Transverse colon (tissue), 4 donors: ENCODE measurements around the gene CCT6A. TPM values are rescaled to one million over a fixed set of nuclear protein-coding genes. Genes with fewer than 3 reads are reported as not detected.
"Not testable (repeated sequence)": the region's sequence is repeated elsewhere in the genome, so short reads cannot be mapped to it uniquely, and the experiment has no call there.

Experiments used
- DNase-seq: peaks from one replicate; pipeline ENCODE4 v3.0.0-alpha.2; 2019
- H3K27ac ChIP-seq, 4 donors: fragments of 200-600 bp; sonication (generic); 2 replicates each; pipeline ENCODE4 v1.5.1; 2016 to 2018; ENCODE audit warnings: inconsistent platforms in 4 of 4
- H3K27me3 ChIP-seq: fragments of 200-600 bp; sonication (generic); 2 replicates; pipeline ENCODE4 v1.5.1; 2017; ENCODE audit warnings: inconsistent platforms
- H3K36me3 ChIP-seq, 4 donors: fragments of 200-600 bp; sonication (generic); 2 replicates each; pipeline ENCODE4 v1.5.1; 2017 to 2019; ENCODE audit warnings: inconsistent platforms in 4 of 4
- H3K4me1 ChIP-seq, 4 donors: fragments of 200-600 bp; sonication (generic); 2 replicates each; pipeline ENCODE4 v1.5.1; 2017 to 2020; ENCODE audit warnings: inconsistent platforms in 4 of 4
- H3K4me3 ChIP-seq, 4 donors: fragments of 200-600 bp; sonication (generic); 1 replicate in 1 of 4; 2 replicates in 3 of 4; pipeline versions ENCODE4 v1.5.1 to v1.6.1; 2017 to 2019; ENCODE audit warnings: inconsistent platforms in 4 of 4
- H3K9me3 ChIP-seq, 2 donors: fragments of 200-600 bp; sonication (generic); 2 replicates each; pipeline ENCODE4 v1.5.1; 2017 to 2019; ENCODE audit warnings: inconsistent platforms in 2 of 2
- EP300 ChIP-seq: sonication (generic); formaldehyde crosslinking; IDR thresholded peaks from one replicate; pipeline ENCODE4 v1.6.1; 2017; ENCODE audit warnings: antibody characterized with exemption, low read depth
- POLR2A ChIP-seq: fragments of 450-650 bp; IDR thresholded peaks from one replicate; pipeline ENCODE4 v1.6.1; 2016; ENCODE audit warnings: antibody characterized with exemption, mild to moderate bottlenecking, moderate library complexity
- POLR2AphosphoS5 ChIP-seq, 3 donors: sonication (generic); formaldehyde crosslinking; IDR thresholded peaks; one replicate each; pipeline ENCODE4 v1.6.1; 2016; ENCODE audit warnings: antibody characterized with exemption in 3 of 3
- WGBS, 2 donors: methylation state at CpG; one replicate each; pipeline ENCODE4 v1.1.5; 2018; ENCODE audit warnings: low coverage in 1 of 2; 5-methylcytosine and 5-hydroxymethylcytosine counted together
- in situ Hi-C, 4 donors: fragments of 200-750 bp; cut with MboI; loops; one replicate each; pipeline versions ENCODE4 v1.15.0 to v1.15.1; 2017; ENCODE audit warnings: low sequenced_read_pairs in 3 of 4, low pct_ligation_motif_present in 1 of 4, low pct_unique_long_range_greater_than_20kb in 1 of 4
- intact Hi-C: fragments of 100-400 bp; cut with DNase I; formaldehyde crosslinking; loops from one replicate; pipeline ENCODE4 v1.15.1; 2023; ENCODE audit warnings: low total_unique reads
- total RNA-seq, 4 donors: library from RNA; depleted of rRNA; stranded (reverse); fragments of >200 nt; gene quantifications; one replicate each; pipeline ENCODE4 v1.1.0, GENCODE V29; 2016
- TF ChIP-seq, protein P1 (sequence below), 5 experiments: fragments of 200-600 bp in 3 of 5; fragments of 450-650 bp in 2 of 5; sonication (generic) in 3 of 5; IDR thresholded peaks; 1 replicate in 2 of 5; 2 replicates in 3 of 5; pipeline ENCODE4 v1.5.1; 2016 to 2017; ENCODE audit warnings: antibody characterized with exemption in 5 of 5, inconsistent platforms in 3 of 5, mild to moderate bottlenecking in 2 of 5, moderate library complexity in 1 of 5

The CCT6A gene
- total RNA-seq, 4 donors from 2014 or later: 47.9 to 92.9 (median 70.9) TPM

DNA sequence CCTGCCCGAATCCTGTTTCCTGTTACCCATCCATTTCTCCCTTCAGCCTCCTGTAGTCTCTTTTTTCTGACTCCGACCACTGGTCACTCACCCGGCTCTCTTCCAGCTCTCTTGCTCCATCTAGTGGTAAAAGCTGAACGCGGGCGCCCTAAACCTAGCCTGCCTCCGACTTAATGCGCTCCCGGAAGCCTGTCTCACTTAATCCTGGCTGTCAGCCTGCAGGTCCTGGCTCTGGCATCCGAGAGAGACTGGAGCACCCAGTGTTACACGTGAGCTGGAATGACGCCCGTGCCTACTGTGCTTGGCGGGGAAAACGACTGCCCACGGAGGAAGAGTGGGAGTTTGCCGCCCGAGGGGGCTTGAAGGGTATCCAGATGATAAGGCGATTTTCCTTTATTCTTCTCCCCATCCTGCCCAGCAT lies 22.8 kb downstream of the CCT6A start:
- peak; percentile 89 for DNase-seq
- TF ChIP-seq, protein P1, sequence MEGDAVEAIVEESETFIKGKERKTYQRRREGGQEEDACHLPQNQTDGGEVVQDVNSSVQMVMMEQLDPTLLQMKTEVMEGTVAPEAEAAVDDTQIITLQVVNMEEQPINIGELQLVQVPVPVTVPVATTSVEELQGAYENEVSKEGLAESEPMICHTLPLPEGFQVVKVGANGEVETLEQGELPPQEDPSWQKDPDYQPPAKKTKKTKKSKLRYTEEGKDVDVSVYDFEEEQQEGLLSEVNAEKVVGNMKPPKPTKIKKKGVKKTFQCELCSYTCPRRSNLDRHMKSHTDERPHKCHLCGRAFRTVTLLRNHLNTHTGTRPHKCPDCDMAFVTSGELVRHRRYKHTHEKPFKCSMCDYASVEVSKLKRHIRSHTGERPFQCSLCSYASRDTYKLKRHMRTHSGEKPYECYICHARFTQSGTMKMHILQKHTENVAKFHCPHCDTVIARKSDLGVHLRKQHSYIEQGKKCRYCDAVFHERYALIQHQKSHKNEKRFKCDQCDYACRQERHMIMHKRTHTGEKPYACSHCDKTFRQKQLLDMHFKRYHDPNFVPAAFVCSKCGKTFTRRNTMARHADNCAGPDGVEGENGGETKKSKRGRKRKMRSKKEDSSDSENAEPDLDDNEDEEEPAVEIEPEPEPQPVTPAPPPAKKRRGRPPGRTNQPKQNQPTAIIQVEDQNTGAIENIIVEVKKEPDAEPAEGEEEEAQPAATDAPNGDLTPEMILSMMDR (IDR thresholded peaks at IDR 0.05): peak; percentile 86 to 92 (median 92)
- TF ChIP-seq EP300 (no peak), POLR2AphosphoS5 (IDR thresholded peaks at IDR 0.05) (peak in 1 of 3 donors; percentile 37), POLR2A (no peak)
- Histone ChIP-seq H3K27ac (peak overlapping the region in 2 of 4 donors; percentile 45 to 50), H3K36me3 (peaks cover 0 to 10% (median 4%) of the 10 kb centered on the region in 4 donors), H3K4me3 (no peak overlapping the region), H3K9me3 (no peaks in the 10 kb centered on the region), H3K4me1 (peaks cover 0 to 16% (median 4%) of the 10 kb centered on the region in 4 donors), H3K27me3 (no peaks in the 10 kb centered on the region)
- in situ Hi-C loops (loop anchor here (5.0 to 10.0 kb wide), 4 partner anchors 67 to 430 kb away; no protein-coding TSS in a partner anchor), intact Hi-C loops (no loop called here)
- 21% methylated on average over 19 of the region's 19 CpGs; no CpG with 5 or more reads in 1 of the 2 donors for WGBS, 2 donors

DNA sequence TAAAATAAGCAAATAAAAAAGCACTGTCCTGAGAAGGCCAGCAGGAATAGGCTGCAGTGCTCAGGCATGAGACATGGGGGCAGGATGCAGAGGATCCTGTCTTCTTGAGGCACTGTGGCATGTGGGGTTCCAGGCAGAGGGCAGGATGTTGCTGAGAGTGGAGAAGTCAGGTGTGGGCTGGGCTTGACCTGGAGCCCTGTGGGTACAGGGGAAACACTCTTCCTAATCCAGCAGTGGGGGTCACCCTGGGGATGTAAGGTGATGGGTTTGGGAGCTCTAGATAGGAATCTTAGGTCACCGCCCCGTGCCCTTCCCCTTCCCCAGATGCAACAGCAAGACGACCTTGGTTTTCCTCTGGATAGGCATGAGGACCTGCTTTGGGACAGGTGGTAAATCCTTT lies 26.1 kb downstream of the CCT6A start:
- H3K36me3 ChIP-seq: no peaks in the 10 kb centered on the region
- no peak overlapping the region for H3K4me3 ChIP-seq
- WGBS, 2 donors: 82% methylated on average over 3 of the region's 3 CpGs; no CpG with 5 or more reads in 1 of the 2 donors
- H3K27me3 ChIP-seq: no peaks in the 10 kb centered on the region
- H3K4me1 ChIP-seq: peaks cover 0 to 22% (median 8%) of the 10 kb centered on the region in 4 donors
- H3K9me3 ChIP-seq: no peaks in the 10 kb centered on the region
- TF ChIP-seq EP300 (no peak), POLR2AphosphoS5 (IDR thresholded peaks at IDR 0.05) (no peak), POLR2A (no peak)
- TF ChIP-seq, protein P1 (IDR thresholded peaks at IDR 0.05): no peak
- intact Hi-C loops: no loop called here
- DNase-seq: no peak
- in situ Hi-C loops: loop anchor here in 3 of 4 donors (10.0 kb wide), 2 partner anchors 73 to 433 kb away; no protein-coding TSS in a partner anchor
- H3K27ac ChIP-seq: peak overlapping the region in 1 of 4 donors; percentile 75

DNA sequence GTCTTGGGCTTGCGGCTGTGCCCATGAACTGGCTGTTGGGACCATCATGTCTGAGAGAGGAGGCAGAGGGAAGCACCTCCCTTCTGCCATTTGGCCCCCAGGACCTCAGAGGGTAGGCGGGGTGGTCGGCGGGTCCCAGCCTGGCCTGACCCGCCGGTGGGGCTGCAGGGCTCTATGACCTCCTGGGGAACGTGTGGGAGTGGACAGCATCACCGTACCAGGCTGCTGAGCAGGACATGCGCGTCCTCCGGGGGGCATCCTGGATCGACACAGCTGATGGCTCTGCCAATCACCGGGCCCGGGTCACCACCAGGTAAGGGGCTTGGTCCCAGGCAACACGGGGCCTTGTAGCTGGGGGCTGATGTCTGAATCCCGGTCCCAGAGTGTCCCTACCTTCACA lies 26.6 kb downstream of the CCT6A start:
- H3K36me3 ChIP-seq: no peaks in the 10 kb centered on the region
- peaks cover 2 to 23% (median 8%) of the 10 kb centered on the region in 4 donors for H3K4me1 ChIP-seq
- no peak overlapping the region for H3K4me3 ChIP-seq
- DNase-seq: no peak
- TF ChIP-seq EP300 (no peak), POLR2A (no peak), POLR2AphosphoS5 (IDR thresholded peaks at IDR 0.05) (no peak)
- TF ChIP-seq, protein P1 (IDR thresholded peaks at IDR 0.05): no peak
- H3K27me3 ChIP-seq: no peaks in the 10 kb centered on the region
- in situ Hi-C loops (loop anchor here in 3 of 4 donors (10.0 kb wide), 2 partner anchors 73 to 433 kb away; no protein-coding TSS in a partner anchor), intact Hi-C loops (no loop called here)
- no peaks in the 10 kb centered on the region for H3K9me3 ChIP-seq
- WGBS, 2 donors: 91% methylated on average over 16 of the region's 16 CpGs; no CpG with 5 or more reads in 1 of the 2 donors
- H3K27ac ChIP-seq: peak overlapping the region; percentile 75 to 79 (median 78)

DNA sequence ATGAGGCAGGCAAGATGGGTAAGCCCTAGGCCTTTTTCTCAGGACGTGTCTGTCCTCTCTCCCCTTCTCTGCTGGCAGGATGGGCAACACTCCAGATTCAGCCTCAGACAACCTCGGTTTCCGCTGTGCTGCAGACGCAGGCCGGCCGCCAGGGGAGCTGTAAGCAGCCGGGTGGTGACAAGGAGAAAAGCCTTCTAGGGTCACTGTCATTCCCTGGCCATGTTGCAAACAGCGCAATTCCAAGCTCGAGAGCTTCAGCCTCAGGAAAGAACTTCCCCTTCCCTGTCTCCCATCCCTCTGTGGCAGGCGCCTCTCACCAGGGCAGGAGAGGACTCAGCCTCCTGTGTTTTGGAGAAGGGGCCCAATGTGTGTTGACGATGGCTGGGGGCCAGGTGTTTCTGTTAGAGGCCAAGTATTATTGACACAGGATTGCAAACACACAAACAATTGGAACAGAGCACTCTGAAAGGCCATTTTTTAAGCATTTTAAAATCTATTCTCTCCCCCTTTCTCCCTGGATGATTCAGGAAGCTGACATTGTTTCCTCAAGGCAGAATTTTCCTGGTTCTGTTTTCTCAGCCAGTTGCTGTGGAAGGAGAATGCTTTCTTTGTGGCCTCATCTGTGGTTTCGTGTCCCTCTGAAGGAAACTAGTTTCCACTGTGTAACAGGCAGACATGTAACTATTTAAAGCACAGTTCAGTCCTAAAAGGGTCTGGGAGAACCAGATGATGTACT lies 28.1 kb downstream of the CCT6A start:
- in situ Hi-C loops (loop anchor here in 3 of 4 donors (10.0 kb wide), 2 partner anchors 75 to 435 kb away; no protein-coding TSS in a partner anchor), intact Hi-C loops (no loop called here)
- TF ChIP-seq, protein P1 (IDR thresholded peaks at IDR 0.05): peak; percentile 50 to 63 (median 56)
- TF ChIP-seq POLR2AphosphoS5 (IDR thresholded peaks at IDR 0.05) (peak in 2 of 3 donors; percentile 18 to 24), POLR2A (no peak), EP300 (no peak)
- Histone ChIP-seq H3K4me3 (no peak overlapping the region), H3K36me3 (no peaks in the 10 kb centered on the region), H3K27ac (peak overlapping the region; percentile 75 to 79 (median 78)), H3K27me3 (no peaks in the 10 kb centered on the region), H3K4me1 (peaks cover 6 to 21% (median 10%) of the 10 kb centered on the region in 4 donors), H3K9me3 (no peaks in the 10 kb centered on the region)
- 50 to 52% methylated on average over 1 to 12 of the region's 12 CpGs for WGBS, 2 donors
- peak; percentile 63 for DNase-seq

DNA sequence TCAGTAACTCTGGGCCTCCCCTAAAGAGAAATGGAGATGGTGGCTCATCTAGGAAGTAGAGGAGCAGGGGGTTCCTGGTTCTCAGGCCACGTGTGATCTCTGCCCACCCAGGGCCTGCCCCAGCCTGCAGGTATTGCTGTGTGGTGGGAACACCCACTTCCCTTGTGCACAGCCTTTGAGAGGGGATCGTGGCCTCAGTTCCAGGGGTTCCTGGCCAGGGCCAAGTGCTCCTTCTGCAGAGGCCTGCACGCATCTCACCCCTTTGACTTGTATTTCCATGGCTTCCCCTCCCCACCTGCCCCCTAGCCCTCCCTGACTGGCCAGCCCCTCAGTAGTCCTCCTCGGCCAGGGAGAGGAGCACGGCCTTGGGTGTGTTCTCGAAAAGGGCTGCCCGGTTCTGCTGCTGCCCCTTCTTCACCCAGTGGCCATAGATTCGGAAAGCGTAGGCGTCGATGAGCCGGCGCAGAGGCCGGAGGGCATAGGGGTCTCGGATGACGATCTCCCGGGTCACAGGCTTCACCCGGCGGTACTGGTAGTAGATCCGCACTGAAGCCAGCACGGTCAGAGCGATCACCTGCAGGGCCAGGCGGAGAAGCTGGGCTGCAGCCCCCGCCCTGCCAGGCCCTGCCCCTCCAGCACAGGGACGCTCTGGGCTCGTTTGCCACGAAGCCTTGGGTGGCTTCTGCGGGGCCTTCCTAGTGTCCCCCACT lies 29.3 kb downstream of the CCT6A start:
- DNase-seq, in situ Hi-C loops, H3K4me3 ChIP-seq, H3K27me3 ChIP-seq, intact Hi-C loops, H3K9me3 ChIP-seq, H3K36me3 ChIP-seq: not testable (repeated sequence)
- H3K4me1 ChIP-seq: peaks cover 6 to 20% (median 10%) of the 10 kb centered on the region in 4 donors
- 95% methylated on average over 28 of the region's 28 CpGs; no CpG with 5 or more reads in 1 of the 2 donors for WGBS, 2 donors
- peak overlapping the region; percentile 75 to 79 (median 78) for H3K27ac ChIP-seq
